Peyer's patch (tissue), 4 donors: ENCODE data around the gene KRCC1.

Source experiments
- CTCF ChIP-seq, 6 experiments: fragments of 450-650 bp in 4 of 6; fragments of 200-600 bp in 2 of 6; sonication (generic) in 1 of 6; IDR thresholded peaks; one replicate each; pipeline ENCODE4 v1.5.1; 2017 to 2019; ENCODE audit warnings: antibody characterized with exemption in 6 of 6, mild to moderate bottlenecking in 3 of 6, moderate library complexity in 1 of 6
- POLR2A ChIP-seq, 2 donors: fragments of 450-650 bp; IDR thresholded peaks; one replicate each; pipeline ENCODE4 v1.5.1; 2017; ENCODE audit warnings: antibody characterized with exemption in 2 of 2, mild to moderate bottlenecking in 2 of 2, moderate library complexity in 2 of 2

DNA sequence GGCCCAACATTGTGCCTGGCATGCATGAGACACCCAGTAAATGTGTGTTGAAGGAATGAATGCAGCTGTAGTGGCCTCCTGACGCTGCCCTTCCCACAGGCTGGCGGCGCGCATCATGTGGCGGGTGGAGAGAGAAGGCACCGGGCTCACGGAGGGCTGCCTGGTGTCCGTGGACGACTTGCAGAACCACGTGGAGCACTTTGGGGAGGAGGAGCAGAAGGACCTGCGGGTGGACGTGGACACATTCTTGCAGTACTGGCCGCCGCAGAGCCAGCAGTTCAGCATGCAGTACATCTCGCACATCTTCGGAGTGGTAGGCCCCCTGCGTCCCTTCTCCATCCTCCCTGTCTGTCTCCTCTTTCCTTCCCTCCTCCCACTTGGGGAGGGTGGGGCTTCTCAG is 32.2 kb upstream of the KRCC1 start:
- no peak for TF ChIP-seq CTCF (IDR thresholded peaks at IDR 0.05)
- no peak for TF ChIP-seq POLR2A (IDR thresholded peaks at IDR 0.05)
